PC-9 (cell line): ENCODE results near the gene PSD2. TPM values are rescaled to one million over a fixed set of nuclear protein-coding genes. Genes with fewer than 3 reads are reported as not detected.

Experiments used
- BruUV-seq: library from RNA; stranded (reverse); fragments of 400-500 nt; replicated peaks from 2 replicates; lab custom pipeline; 2021; lab: Mats Ljungman, UMichigan
- CTCF ChIA-PET: fragments of 300-600 bp; sonication (Branson Sonifier 250); formaldehyde crosslinking; loops from one replicate; lab custom pipeline; 2022; ENCODE audit warnings: antibody characterized with exemption; lab: Charles Lee
- POLR2A ChIA-PET: fragments of 300-600 bp; sonication (Branson Sonifier 250); formaldehyde crosslinking; loops from one replicate; lab custom pipeline; 2022; ENCODE audit warnings: antibody characterized with exemption; ENCODE audit not compliant: unreplicated experiment; lab: Charles Lee
- DNase-seq, 2 experiments: peaks; one replicate each; pipeline versions ENCODE4 v3.0.0 to v3.0.0-alpha.2; 2015 to 2022; ENCODE audit warnings: mixed read lengths in 1 of 2
- H2AFZ ChIP-seq: fragments of 200-600 bp; sonication (generic); 2 replicates; pipeline ENCODE4 v1.8.1; 2017; ENCODE audit warnings: antibody characterized with exemption
- H3F3A ChIP-seq: fragments of 200-600 bp; sonication (generic); 2 replicates; pipeline ENCODE4 v1.8.1; 2017; ENCODE audit warnings: antibody characterized with exemption, mild to moderate bottlenecking, low read depth; ENCODE audit not compliant: insufficient read depth
- H3K27ac ChIP-seq: fragments of 200-600 bp; sonication (generic); 2 replicates; pipeline ENCODE4 v1.6.1; 2016; ENCODE audit warnings: mixed run types
- H3K27me3 ChIP-seq: fragments of 200-600 bp; sonication (generic); 2 replicates; pipeline ENCODE4 v1.6.1; 2016; ENCODE audit warnings: low read depth, mixed run types; ENCODE audit not compliant: insufficient read depth
- H3K36me3 ChIP-seq: fragments of 200-600 bp; sonication (generic); 2 replicates; pipeline ENCODE4 v1.6.1; 2016; ENCODE audit warnings: low read depth, mixed run types
- H3K4me1 ChIP-seq: fragments of 200-600 bp; sonication (generic); replicated peaks from 2 replicates; pipeline ENCODE4 v1.6.1; 2016; ENCODE audit warnings: mixed run types; ENCODE audit not compliant: insufficient read depth
- H3K4me2 ChIP-seq: fragments of 200-600 bp; sonication (generic); 2 replicates; pipeline ENCODE4 v1.6.1; 2017; ENCODE audit warnings: mixed run types
- H3K4me3 ChIP-seq: fragments of 200-600 bp; sonication (generic); 2 replicates; pipeline ENCODE4 v1.6.1; 2016; ENCODE audit warnings: mixed run types
- H3K79me2 ChIP-seq: fragments of 200-600 bp; sonication (generic); 2 replicates; pipeline ENCODE4 v1.6.1; 2017; ENCODE audit warnings: low read depth, mixed run types
- H3K9me2 ChIP-seq: fragments of 200-600 bp; sonication (generic); 2 replicates; pipeline ENCODE4 v1.8.1; 2017; ENCODE audit warnings: mild to moderate bottlenecking; ENCODE audit not compliant: insufficient read depth
- H3K9me3 ChIP-seq: fragments of 200-600 bp; sonication (generic); 2 replicates; pipeline ENCODE4 v1.8.1; 2016; ENCODE audit warnings: low read depth; ENCODE audit not compliant: insufficient read depth
- H4K20me1 ChIP-seq: fragments of 200-600 bp; sonication (generic); 2 replicates; pipeline ENCODE4 v1.8.1; 2017; ENCODE audit not compliant: insufficient read depth
- CTCF ChIP-seq: fragments of 200-600 bp; sonication (generic); conservative IDR thresholded peaks from 2 replicates; pipeline ENCODE4 v1.6.1; 2017; ENCODE audit warnings: mixed run types, antibody characterized with exemption, mild to moderate bottlenecking, moderate library complexity
- EZH2 ChIP-seq: fragments of 200-600 bp; sonication (generic); IDR thresholded peaks from 2 replicates; pipeline ENCODE4 v1.8.0; 2017; ENCODE audit warnings: antibody characterized with exemption, low read depth
- intact Hi-C: fragments of 100-400 bp; cut with micrococcal nuclease; formaldehyde crosslinking; loops from one replicate; pipeline ENCODE4 v1.10.0; 2022; ENCODE audit not compliant: unreplicated experiment
- total RNA-seq: library from RNA; stranded (reverse); gene quantifications from 2 replicates; pipeline ENCODE4 v1.2.3, GENCODE V29; 2021

Gene PSD2
- total RNA-seq, 1 experiment from 2014 or later, result 0.07 TPM

GRCh38 chr5:139808481-139809330 is 13.1 kb downstream of the PSD2 start:
- no peaks in the 10 kb centered on the region for H4K20me1 ChIP-seq
- no peak overlapping the region for H3K27ac ChIP-seq
- CTCF ChIA-PET, result no interaction called here
- no peaks in the 10 kb centered on the region for H3K9me2 ChIP-seq
- H3F3A ChIP-seq, result no peaks in the 10 kb centered on the region
- H3K4me2 ChIP-seq, result no peak overlapping the region
- DNase-seq, result peak in 1 of 2 experiments; percentile 48
- POLR2A ChIA-PET, result no interaction called here
- no peak overlapping the region for H2AFZ ChIP-seq
- peaks cover 72% of the 10 kb centered on the region for H3K27me3 ChIP-seq
- H3K4me3 ChIP-seq, result no peak overlapping the region
- no peaks in the 10 kb centered on the region for H3K36me3 ChIP-seq
- no peaks in the 10 kb centered on the region for H3K79me2 ChIP-seq
- TF ChIP-seq CTCF, result no peak
- no peak for TF ChIP-seq EZH2
- no peaks in the 10 kb centered on the region for H3K4me1 ChIP-seq
- no peaks in the 10 kb centered on the region for H3K9me3 ChIP-seq
- BruUV-seq, result no TSS peak
- intact Hi-C loops, result no loop called here

GRCh38 chr5:139809331-139809810 is 13.8 kb downstream of the PSD2 start:
- CTCF ChIA-PET, result no interaction called here
- Histone ChIP-seq H3K4me3 (no peak overlapping the region), H3K4me1 (no peaks in the 10 kb centered on the region), H2AFZ (no peak overlapping the region), H3K9me3 (no peaks in the 10 kb centered on the region), H3K79me2 (no peaks in the 10 kb centered on the region), H3K9me2 (no peaks in the 10 kb centered on the region), H4K20me1 (no peaks in the 10 kb centered on the region), H3K27me3 (peaks cover 74% of the 10 kb centered on the region), H3K27ac (no peak overlapping the region), H3F3A (no peaks in the 10 kb centered on the region), H3K36me3 (no peaks in the 10 kb centered on the region), H3K4me2 (no peak overlapping the region)
- TF ChIP-seq CTCF (no peak), EZH2 (no peak)
- POLR2A ChIA-PET, result no interaction called here
- BruUV-seq, result no TSS peak
- DNase-seq, result no peak
- intact Hi-C loops, result no loop called here

- POLR2A ChIA-PET, result no interaction called here
Observed at GRCh38 chr5:139810341-139811273, 15.0 kb downstream of the PSD2 start.

More at GRCh38 chr5:139810341-139811273, 15.0 kb downstream of the PSD2 start:
- no peak overlapping the region for H3K4me2 ChIP-seq
- no peaks in the 10 kb centered on the region for H3K9me2 ChIP-seq
- intact Hi-C loops, result no loop called here
- H2AFZ ChIP-seq, result no peak overlapping the region
- H3K9me3 ChIP-seq, result no peaks in the 10 kb centered on the region
- H3K27ac ChIP-seq, result no peak overlapping the region
- no peaks in the 10 kb centered on the region for H4K20me1 ChIP-seq
- no peak for TF ChIP-seq CTCF
- H3K36me3 ChIP-seq, result no peaks in the 10 kb centered on the region
- no peaks in the 10 kb centered on the region for H3F3A ChIP-seq
- H3K4me3 ChIP-seq, result no peak overlapping the region
- DNase-seq, result no peak
- no peaks in the 10 kb centered on the region for H3K79me2 ChIP-seq
- CTCF ChIA-PET, result no interaction called here
- no TSS peak for BruUV-seq
- no peaks in the 10 kb centered on the region for H3K4me1 ChIP-seq
- peaks cover 75% of the 10 kb centered on the region for H3K27me3 ChIP-seq
